Astrocyte (in vitro differentiated cells and primary cell): ENCODE measurements around the gene NEURL4. TPM values are rescaled to one million over a fixed set of nuclear protein-coding genes. Genes with fewer than 3 reads are reported as not detected.

ENCODE experiments used
- DNase-seq: peaks from one replicate; pipeline ENCODE4 v3.0.0-alpha.2; 2010; ENCODE audit warnings: low read depth
- FAIRE-seq: peaks from 2 replicates; lab custom pipeline; 2011; peaks lifted over from hg19 to GRCh38; lab: Jason Lieb, UNC
- H2AFZ ChIP-seq: 2 replicates; pipeline ENCODE4 v1.6.0; 2012; ENCODE audit warnings: low read depth, low read length, inconsistent platforms
- H3K27ac ChIP-seq: 2 replicates; pipeline ENCODE4 v1.5.1; 2011; ENCODE audit warnings: low read depth, low read length, inconsistent platforms
- H3K27me3 ChIP-seq: 2 replicates; pipeline ENCODE4 v1.6.0; 2011; ENCODE audit warnings: low read length, inconsistent platforms; ENCODE audit not compliant: insufficient read depth
- H3K36me3 ChIP-seq: 2 replicates; pipeline ENCODE4 v1.5.1; 2011; ENCODE audit warnings: low read length, inconsistent platforms; ENCODE audit not compliant: insufficient read depth
- H3K4me1 ChIP-seq: 2 replicates; pipeline ENCODE4 v1.5.1; 2011; ENCODE audit warnings: low read length, inconsistent platforms; ENCODE audit not compliant: insufficient read depth
- H3K4me2 ChIP-seq: 2 replicates; pipeline ENCODE4 v1.6.0; 2012; ENCODE audit warnings: low read length, inconsistent platforms
- H3K4me3 ChIP-seq: 2 replicates; pipeline ENCODE4 v1.5.1; 2011; ENCODE audit warnings: low read depth, mild to moderate bottlenecking, low read length, inconsistent platforms; ENCODE audit not compliant: insufficient read depth
- H3K79me2 ChIP-seq: 2 replicates; pipeline ENCODE4 v1.6.0; 2012; ENCODE audit warnings: mild to moderate bottlenecking, low read length, inconsistent platforms; ENCODE audit not compliant: insufficient read depth
- H3K9ac ChIP-seq: 2 replicates; pipeline ENCODE4 v1.6.0; 2012; ENCODE audit warnings: mild to moderate bottlenecking, low read length, inconsistent platforms
- H3K9me3 ChIP-seq: 2 replicates; pipeline ENCODE4 v1.5.1; 2012; ENCODE audit warnings: low read depth, mild to moderate bottlenecking, low read length, inconsistent platforms; ENCODE audit not compliant: insufficient read depth
- H4K20me1 ChIP-seq: 2 replicates; pipeline ENCODE4 v1.6.0; 2012; ENCODE audit warnings: low read length, inconsistent platforms; ENCODE audit not compliant: insufficient read depth
- H3K27ac Mint-ChIP-seq: one replicate; pipeline ENCODE4 v1.8.0; 2021; ENCODE audit warnings: mild to moderate bottlenecking, mixed read lengths; ENCODE audit not compliant: unreplicated experiment
- H3K27me3 Mint-ChIP-seq: one replicate; pipeline ENCODE4 v1.8.0; 2021; ENCODE audit warnings: low read depth, mixed read lengths; ENCODE audit not compliant: unreplicated experiment
- H3K36me3 Mint-ChIP-seq: one replicate; pipeline ENCODE4 v1.8.0; 2021; ENCODE audit warnings: low read depth, mixed read lengths; ENCODE audit not compliant: unreplicated experiment
- H3K4me1 Mint-ChIP-seq: one replicate; pipeline ENCODE4 v1.8.0; 2021; ENCODE audit warnings: low read depth, mixed read lengths; ENCODE audit not compliant: unreplicated experiment
- H3K4me3 Mint-ChIP-seq: one replicate; pipeline ENCODE4 v1.8.0; 2021; ENCODE audit warnings: mild to moderate bottlenecking, moderate library complexity, mixed read lengths; ENCODE audit not compliant: unreplicated experiment
- H3K9me3 Mint-ChIP-seq: one replicate; pipeline ENCODE4 v1.8.0; 2021; ENCODE audit warnings: mild to moderate bottlenecking, mixed read lengths; ENCODE audit not compliant: unreplicated experiment
- EZH2 ChIP-seq: IDR thresholded peaks from 2 replicates; pipeline ENCODE4 v1.6.1; 2012; ENCODE audit warnings: mild to moderate bottlenecking, low read length, inconsistent platforms; ENCODE audit not compliant: insufficient read depth
- total RNA-seq: library from RNA; stranded (reverse); gene quantifications from 2 replicates; pipeline ENCODE4 v1.2.1, GENCODE V29; 2021
- TF ChIP-seq, protein P1 (sequence below): IDR thresholded peaks from 2 replicates; pipeline ENCODE4 v1.5.1; 2011; ENCODE audit warnings: low read depth, mild to moderate bottlenecking, inconsistent platforms, low read length, moderate library complexity; ENCODE audit not compliant: insufficient read depth

Gene NEURL4
- total RNA-seq, 1 donor from 2014 or later = 32.5 TPM

GRCh38 chr17:7290166-7290565, 39.0 kb downstream of the NEURL4 start:
- H4K20me1 ChIP-seq = no peaks in the 10 kb centered on the region
- peaks cover 55% of the 10 kb centered on the region for H3K27me3 ChIP-seq
- H3K9me3 Mint-ChIP-seq = no peaks in the 10 kb centered on the region
- H3K4me1 Mint-ChIP-seq = peaks cover 2% of the 10 kb centered on the region
- no peaks in the 10 kb centered on the region for H3K36me3 ChIP-seq
- H3K4me1 ChIP-seq = peaks cover 3% of the 10 kb centered on the region
- H3K4me3 ChIP-seq = no peak overlapping the region
- H3K27me3 Mint-ChIP-seq = peaks cover 72% of the 10 kb centered on the region
- no peaks in the 10 kb centered on the region for H3K9me3 ChIP-seq
- FAIRE-seq (no peak), DNase-seq (no peak)
- no peak overlapping the region for H3K4me2 ChIP-seq
- no peak overlapping the region for H3K27ac Mint-ChIP-seq
- H3K9ac ChIP-seq = no peak overlapping the region
- H2AFZ ChIP-seq = no peak overlapping the region
- TF ChIP-seq EZH2 = no peak
- TF ChIP-seq, protein P1, sequence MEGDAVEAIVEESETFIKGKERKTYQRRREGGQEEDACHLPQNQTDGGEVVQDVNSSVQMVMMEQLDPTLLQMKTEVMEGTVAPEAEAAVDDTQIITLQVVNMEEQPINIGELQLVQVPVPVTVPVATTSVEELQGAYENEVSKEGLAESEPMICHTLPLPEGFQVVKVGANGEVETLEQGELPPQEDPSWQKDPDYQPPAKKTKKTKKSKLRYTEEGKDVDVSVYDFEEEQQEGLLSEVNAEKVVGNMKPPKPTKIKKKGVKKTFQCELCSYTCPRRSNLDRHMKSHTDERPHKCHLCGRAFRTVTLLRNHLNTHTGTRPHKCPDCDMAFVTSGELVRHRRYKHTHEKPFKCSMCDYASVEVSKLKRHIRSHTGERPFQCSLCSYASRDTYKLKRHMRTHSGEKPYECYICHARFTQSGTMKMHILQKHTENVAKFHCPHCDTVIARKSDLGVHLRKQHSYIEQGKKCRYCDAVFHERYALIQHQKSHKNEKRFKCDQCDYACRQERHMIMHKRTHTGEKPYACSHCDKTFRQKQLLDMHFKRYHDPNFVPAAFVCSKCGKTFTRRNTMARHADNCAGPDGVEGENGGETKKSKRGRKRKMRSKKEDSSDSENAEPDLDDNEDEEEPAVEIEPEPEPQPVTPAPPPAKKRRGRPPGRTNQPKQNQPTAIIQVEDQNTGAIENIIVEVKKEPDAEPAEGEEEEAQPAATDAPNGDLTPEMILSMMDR = no peak
- H3K79me2 ChIP-seq = no peaks in the 10 kb centered on the region
- no peak overlapping the region for H3K4me3 Mint-ChIP-seq
- peaks cover 2% of the 10 kb centered on the region for H3K36me3 Mint-ChIP-seq
- no peak overlapping the region for H3K27ac ChIP-seq

GRCh38 chr17:7289256-7290032, 39.7 kb downstream of the NEURL4 start:
- H3K4me1 Mint-ChIP-seq = peaks cover 2% of the 10 kb centered on the region
- H3K9me3 Mint-ChIP-seq = no peaks in the 10 kb centered on the region
- no peaks in the 10 kb centered on the region for H3K9me3 ChIP-seq
- DNase-seq = no peak
- H3K79me2 ChIP-seq = no peaks in the 10 kb centered on the region
- no peak overlapping the region for H3K4me3 ChIP-seq
- H2AFZ ChIP-seq = no peak overlapping the region
- H3K27me3 ChIP-seq = peaks cover 55% of the 10 kb centered on the region
- no peak for TF ChIP-seq EZH2
- H3K27me3 Mint-ChIP-seq = peaks cover 72% of the 10 kb centered on the region
- FAIRE-seq = no peak
- no peaks in the 10 kb centered on the region for H4K20me1 ChIP-seq
- no peaks in the 10 kb centered on the region for H3K36me3 ChIP-seq
- no peaks in the 10 kb centered on the region for H3K4me1 ChIP-seq
- H3K27ac Mint-ChIP-seq = no peak overlapping the region
- H3K9ac ChIP-seq = no peak overlapping the region
- H3K27ac ChIP-seq = no peak overlapping the region
- peaks cover 2% of the 10 kb centered on the region for H3K36me3 Mint-ChIP-seq
- no peak overlapping the region for H3K4me3 Mint-ChIP-seq
- no peak overlapping the region for H3K4me2 ChIP-seq

DNA sequence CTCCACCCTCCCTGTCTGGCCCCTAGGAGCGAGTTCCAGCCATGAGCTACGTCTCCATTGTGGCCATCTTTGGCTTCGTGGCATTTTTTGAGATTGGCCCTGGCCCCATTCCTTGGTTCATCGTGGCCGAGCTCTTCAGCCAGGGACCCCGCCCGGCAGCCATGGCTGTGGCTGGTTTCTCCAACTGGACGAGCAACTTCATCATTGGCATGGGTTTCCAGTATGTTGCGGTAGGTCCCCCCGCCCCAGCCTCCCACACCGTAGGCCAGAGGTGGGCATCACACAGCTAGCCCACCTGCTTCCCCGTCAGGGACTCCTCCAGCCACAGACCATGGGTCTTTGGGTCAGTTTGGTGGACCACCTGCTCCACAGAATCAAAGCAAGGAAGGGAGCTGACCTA, 43.5 kb downstream of the NEURL4 start:
- H3K27me3 ChIP-seq = peaks cover 37% of the 10 kb centered on the region
- no peak overlapping the region for H3K4me3 Mint-ChIP-seq
- H3K27ac Mint-ChIP-seq = no peak overlapping the region

More for the DNA sequence above, 43.5 kb downstream of the NEURL4 start:
- H3K27me3 Mint-ChIP-seq = peaks cover 66% of the 10 kb centered on the region
- Histone ChIP-seq H3K27ac (no peak overlapping the region), H3K4me2 (no peak overlapping the region), H3K36me3 (no peaks in the 10 kb centered on the region), H3K9ac (no peak overlapping the region), H3K79me2 (no peaks in the 10 kb centered on the region), H3K4me1 (peaks cover 13% of the 10 kb centered on the region), H4K20me1 (no peaks in the 10 kb centered on the region), H3K9me3 (no peaks in the 10 kb centered on the region), H2AFZ (no peak overlapping the region), H3K4me3 (no peak overlapping the region)
- no peak for FAIRE-seq
- DNase-seq = no peak
- H3K4me1 Mint-ChIP-seq = no peaks in the 10 kb centered on the region
- peaks cover 2% of the 10 kb centered on the region for H3K36me3 Mint-ChIP-seq
- TF ChIP-seq, protein P1 = no peak
- TF ChIP-seq EZH2 = no peak
- no peaks in the 10 kb centered on the region for H3K9me3 Mint-ChIP-seq
